RWPE1 (cell line): Measurements from ENCODE around the gene CAPZA2.

Experiments used
- CTCF ChIA-PET: fragments of 350-600 bp; sonication (Branson Sonifier 250); formaldehyde crosslinking; extraction: SDS; loops from one replicate; lab custom pipeline; 2021; lab: Yijun Ruan, JAX
- POLR2A ChIA-PET: fragments of 400-600 bp; formaldehyde crosslinking; extraction: SDS; loops from one replicate; lab custom pipeline; 2020; ENCODE audit warnings: antibody characterized with exemption; ENCODE audit not compliant: low non-redundant PET; lab: Yijun Ruan, JAX
- DNase-seq: peaks from one replicate; pipeline ENCODE4 v3.0.0; 2012; ENCODE audit warnings: low spot score
- H3K27ac ChIP-seq: fragments of 450-650 bp; 2 replicates; pipeline ENCODE4 v1.5.1; 2017
- CTCF ChIP-seq: fragments of 450-650 bp; conservative IDR thresholded peaks from 2 replicates; pipeline ENCODE4 v1.5.1; 2017; ENCODE audit warnings: low read depth, mild to moderate bottlenecking

The CAPZA2 gene

DNA sequence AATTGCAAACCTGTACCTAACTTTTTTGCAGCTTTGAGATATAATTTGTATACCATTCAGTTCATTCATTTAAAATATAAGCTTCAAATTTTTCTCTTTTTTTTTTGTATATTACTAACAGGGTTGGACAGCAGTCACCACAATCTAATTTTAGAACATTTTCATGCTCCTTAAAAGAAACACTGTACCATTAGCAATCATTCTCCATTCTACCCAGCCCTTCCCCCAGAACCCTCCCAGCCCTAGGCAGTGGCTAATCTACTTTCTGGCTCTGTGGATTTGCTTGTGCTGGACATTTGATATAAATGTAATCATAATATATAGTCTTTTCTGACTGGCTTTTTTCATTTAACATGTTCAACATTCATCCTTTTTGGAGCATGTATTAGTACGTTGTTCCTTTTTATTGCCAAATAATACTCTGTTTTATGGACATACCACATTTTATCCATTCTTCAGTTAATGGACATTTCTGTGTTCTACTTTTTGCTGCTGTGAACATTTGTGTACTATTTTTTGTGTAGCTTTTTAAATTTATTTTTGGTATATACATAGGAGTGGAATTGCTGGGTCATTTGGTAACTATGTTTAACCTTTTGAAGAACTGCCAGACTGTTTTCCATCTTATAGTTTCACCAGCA lies 50.0 kb downstream of the CAPZA2 start:
- ChIA-PET CTCF (interaction anchor here (0.6 kb wide), 3 partner anchors 184 to 771 kb away, joined by 3 to 7 read pairs (median 5); no protein-coding TSS in a partner anchor), POLR2A (no interaction called here)
- no peak overlapping the region for H3K27ac ChIP-seq
- DNase-seq, result no peak
- TF ChIP-seq CTCF, result no peak

- ChIA-PET CTCF (interaction anchor here (0.6 kb wide), 1 partner anchor 319 kb away, joined by 4 read pairs; no protein-coding TSS in a partner anchor), POLR2A (no interaction called here)
- TF ChIP-seq CTCF, result no peak
- no peak overlapping the region for H3K27ac ChIP-seq
- DNase-seq, result no peak
Measured at GRCh38 chr7:116918704-116919103, 56.3 kb downstream of the CAPZA2 start.

DNA sequence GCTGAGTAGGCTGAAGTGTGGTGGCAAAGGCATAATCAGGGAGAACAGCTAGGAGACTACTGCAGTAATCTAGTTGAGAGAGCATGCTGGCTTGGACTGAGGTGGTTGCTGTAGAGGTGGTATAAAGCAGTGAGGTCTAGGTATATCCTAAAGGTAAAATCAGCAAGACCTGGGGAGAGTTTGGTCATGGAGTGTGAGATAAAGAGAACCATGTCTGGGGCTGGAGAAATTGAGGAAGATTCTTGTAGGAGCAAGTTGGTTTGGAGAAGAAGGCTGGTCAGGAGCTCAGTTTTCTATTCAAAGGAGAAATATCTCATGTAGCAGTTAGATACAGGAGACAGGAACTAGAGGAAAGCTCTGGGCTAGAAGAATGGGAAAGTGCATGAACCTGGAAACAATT lies 58.0 kb downstream of the CAPZA2 start:
- ChIA-PET CTCF (interaction anchor here (1.0 kb wide), 1 partner anchor 10 kb away, joined by 5 read pairs; no protein-coding TSS in a partner anchor), POLR2A (no interaction called here)
- no peak overlapping the region for H3K27ac ChIP-seq
- TF ChIP-seq CTCF, result no peak
- no peak for DNase-seq

- CTCF ChIA-PET, result no interaction called here
- H3K27ac ChIP-seq, result no peak overlapping the region
- POLR2A ChIA-PET, result no interaction called here
- no peak for TF ChIP-seq CTCF
- no peak for DNase-seq
Measured at GRCh38 chr7:116922545-116922944, 60.2 kb downstream of the CAPZA2 start.

DNA sequence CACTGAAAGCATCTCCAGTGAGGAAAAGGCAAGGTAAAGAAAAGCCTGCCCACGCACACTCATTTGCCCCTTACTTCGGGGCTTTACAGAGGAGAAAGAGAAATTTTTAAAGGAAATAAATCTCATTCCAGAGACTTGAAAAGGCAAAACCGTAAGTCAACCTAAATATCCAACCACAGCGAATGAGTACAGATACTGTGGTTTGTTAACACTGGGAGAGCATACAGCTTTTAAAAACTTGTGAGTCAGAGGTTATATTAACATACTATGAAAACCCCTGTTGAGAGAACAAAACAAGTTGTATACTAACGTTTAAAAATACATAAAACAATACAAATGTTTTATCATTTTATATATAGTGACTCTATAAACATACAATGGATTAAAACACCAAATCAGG lies 62.4 kb downstream of the CAPZA2 start:
- no peak for DNase-seq
- ChIA-PET CTCF (no interaction called here), POLR2A (no interaction called here)
- TF ChIP-seq CTCF, result no peak
- no peak overlapping the region for H3K27ac ChIP-seq

DNA sequence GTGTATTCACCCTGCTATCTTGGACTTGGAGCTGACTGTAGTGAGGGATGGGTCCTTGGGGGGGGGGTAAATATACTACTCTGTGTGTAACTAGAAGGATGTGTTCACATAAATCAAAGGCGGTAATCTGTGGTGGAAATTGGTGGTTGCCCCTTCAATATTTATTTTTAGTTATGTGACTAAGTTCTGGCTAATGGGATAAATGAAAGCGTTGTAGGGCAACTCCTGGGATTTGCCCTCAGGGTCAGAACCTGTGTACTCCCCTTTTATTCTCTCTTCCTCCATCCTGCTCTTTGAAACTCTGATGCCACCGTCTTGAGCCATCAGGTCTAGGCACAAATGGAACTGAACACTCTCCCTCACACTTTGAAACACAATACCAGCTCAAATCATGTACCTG lies 66.6 kb downstream of the CAPZA2 start:
- ChIA-PET CTCF (no interaction called here), POLR2A (no interaction called here)
- TF ChIP-seq CTCF, result no peak
- no peak for DNase-seq
- H3K27ac ChIP-seq, result no peak overlapping the region
